K562 (cell line): Measurements from ENCODE around the gene FOSL1. TPM values are rescaled to one million over a fixed set of nuclear protein-coding genes. Genes with fewer than 3 reads are reported as not detected.
A peak's percentile ranks its signal among the peaks of the same experiment; 100 is the strongest.

ENCODE experiments used
- ARHGAP35 ChIP-seq: fragments of 450-650 bp; IDR thresholded peaks from 2 replicates; pipeline ENCODE4 v1.6.1; 2018; ENCODE audit not compliant: partially characterized antibody
- E2F4 ChIP-seq: sonication (generic); formaldehyde crosslinking; IDR thresholded peaks from 2 replicates; pipeline ENCODE4 v1.8.0; 2022; ENCODE audit warnings: mild to moderate bottlenecking, low read depth, missing genetic modification reagents
- E2F5 ChIP-seq: sonication (generic); formaldehyde crosslinking; IDR thresholded peaks from 2 replicates; pipeline ENCODE4 v1.8.0; 2022; ENCODE audit warnings: mild to moderate bottlenecking, missing genetic modification reagents
- ELF1 ChIP-seq: fragments of 200-800 bp; sonication (Bioruptor generic); IDR thresholded peaks from 2 replicates; pipeline ENCODE4 v1.6.1; 2016; ENCODE audit warnings: missing genetic modification characterization, missing compliant biosample characterization
- FOXJ2 ChIP-seq: fragments of 200-800 bp; sonication (Bioruptor generic); IDR thresholded peaks from 2 replicates; pipeline ENCODE4 v1.6.1; 2016; ENCODE audit warnings: missing genetic modification characterization, missing compliant biosample characterization
- FUS ChIP-seq: fragments of 200-400 bp; formaldehyde crosslinking; optimal IDR thresholded peaks from 2 replicates; pipeline ENCODE3; 2017; ENCODE audit warnings: low read depth, low read length
- GTF2F1 ChIP-seq: IDR thresholded peaks from 2 replicates; pipeline ENCODE4 v1.6.1; 2011; ENCODE audit warnings: low read depth, low read length, improper control_type of control experiment
- HSF4 ChIP-seq: fragments of 250-450 bp; sonication (Bioruptor Pico); IDR thresholded peaks from 2 replicates; pipeline ENCODE4 v2.1.2; 2022; ENCODE audit warnings: mild to moderate bottlenecking, moderate library complexity, borderline replicate concordance
- JUNB ChIP-seq: fragments of 450-650 bp; formaldehyde crosslinking; conservative IDR thresholded peaks from 2 replicates; pipeline ENCODE4 v1.4.0; 2020; ENCODE audit warnings: mild to moderate bottlenecking
- MCM3 ChIP-seq: fragments of 450-650 bp; IDR thresholded peaks from 2 replicates; pipeline ENCODE4 v1.6.1; 2016
- MXI1 ChIP-seq: IDR thresholded peaks from 2 replicates; pipeline ENCODE4 v1.6.1; 2011; ENCODE audit warnings: low read depth, mild to moderate bottlenecking, improper control_type of control experiment, low read length
- SAFB2 ChIP-seq: fragments of 200-400 bp; formaldehyde crosslinking; IDR thresholded peaks from 2 replicates; pipeline ENCODE4 v1.6.1; 2018; ENCODE audit warnings: borderline replicate concordance, low read length, low read depth, moderate library complexity; ENCODE audit not compliant: severe bottlenecking
- SMAD4 ChIP-seq: fragments of 250-450 bp; sonication (Bioruptor Pico); conservative IDR thresholded peaks from 2 replicates; pipeline ENCODE4 v1.8.0; 2021; ENCODE audit warnings: inconsistent platforms, mild to moderate bottlenecking, moderate library complexity
- XRCC5 ChIP-seq: fragments of 200-400 bp; formaldehyde crosslinking; IDR thresholded peaks from 2 replicates; pipeline ENCODE4 v1.6.1; 2017; ENCODE audit warnings: low read depth, mild to moderate bottlenecking, low read length
- ZBTB8A ChIP-seq: fragments of 450-650 bp; IDR thresholded peaks from 2 replicates; pipeline ENCODE4 v1.6.1; 2018; ENCODE audit warnings: mild to moderate bottlenecking, moderate library complexity; ENCODE audit not compliant: partially characterized antibody
- ZFP1 ChIP-seq: fragments of 450-650 bp; formaldehyde crosslinking; IDR thresholded peaks from 2 replicates; pipeline ENCODE4 v1.4.0; 2020; ENCODE audit warnings: mild to moderate bottlenecking, mixed read lengths
- ZFP36 ChIP-seq: fragments of 150-350 bp; IDR thresholded peaks from 2 replicates; pipeline ENCODE4 v1.6.1; 2018; ENCODE audit warnings: low read length, low read depth; ENCODE audit not compliant: partially characterized antibody
- ZNF551 ChIP-seq: fragments of 250-450 bp; sonication (Bioruptor Pico); IDR thresholded peaks from 2 replicates; pipeline ENCODE4 v1.5.0; 2021; ENCODE audit warnings: mild to moderate bottlenecking, moderate library complexity
- ZNF586 ChIP-seq: fragments of 450-650 bp; formaldehyde crosslinking; conservative IDR thresholded peaks from 2 replicates; pipeline ENCODE4 v1.4.0; 2020; ENCODE audit warnings: mild to moderate bottlenecking, moderate library complexity
- ZNF589 ChIP-seq: fragments of 200-800 bp; sonication (Bioruptor generic); IDR thresholded peaks from 2 replicates; pipeline ENCODE4 v1.6.1; 2016; ENCODE audit warnings: low read depth, missing genetic modification characterization, missing compliant biosample characterization
- ZNF830 ChIP-seq: fragments of 250-450 bp; sonication (Bioruptor Pico); IDR thresholded peaks from 2 replicates; pipeline ENCODE4 v1.5.0; 2021; ENCODE audit warnings: mild to moderate bottlenecking
- ZSCAN29 ChIP-seq: fragments of 450-650 bp; IDR thresholded peaks from 2 replicates; pipeline ENCODE4 v1.6.1; 2017
- polyA plus RNA-seq, 8 experiments: library from polyadenylated mRNA; depleted of rRNA in 4 of 8; stranded (reverse) in 5 of 8; unstranded in 3 of 8; fragments of >200 nt; fragmentation: Nextera tagmentation in 2 of 8; fragmentation: Illumina TruSeq in 1 of 8; extraction: Ambion mirVana in 2 of 8; extraction: Trizol in 1 of 8; gene quantifications; 2 replicates each; pipeline versions ENCODE4 v1.2.1 to v1.2.3, GENCODE V29; 2011 to 2014; ENCODE audit warnings: inconsistent platforms in 1 of 8, missing spikeins in 1 of 8
- total RNA-seq, 7 experiments: library from RNA; depleted of rRNA in 6 of 7; stranded (reverse); fragments of >200 nt in 6 of 7; fragmentation: Illumina TruSeq in 2 of 7; extraction: Trizol in 2 of 7; gene quantifications; 2 replicates each; pipeline versions ENCODE4 v1.2.1 to v1.2.3, GENCODE V29; 2011 to 2021; ENCODE audit warnings: low replicate concordance in 1 of 7

The FOSL1 gene
- total and polyA plus RNA-seq, 9 of the 15 experiments (the other 6 are each of a cell fraction or from before 2014, with no cell fraction given): 3.5 to 39.6 (median 10.0) TPM

- TF ChIP-seq E2F4 (CRISPR knock-in tag): no peak
- no peak for TF ChIP-seq HSF4 (CRISPR knock-in tag)
- no peak; the same call in 1 of the 2 replicates for TF ChIP-seq MXI1
- TF ChIP-seq FUS: peak; percentile 62
- peak; percentile 65 for TF ChIP-seq JUNB
- no peak for TF ChIP-seq E2F5 (CRISPR knock-in tag)
- TF ChIP-seq ZSCAN29: no peak
- peak; percentile 86 for TF ChIP-seq SMAD4
- no peak for TF ChIP-seq XRCC5
- no peak for TF ChIP-seq ZBTB8A
- TF ChIP-seq ELF1 (tag): no peak
- TF ChIP-seq MCM3: no peak
- no peak for TF ChIP-seq ARHGAP35
- TF ChIP-seq ZFP36: peak; percentile 67
- TF ChIP-seq SAFB2: no peak
- peak; percentile 89 for TF ChIP-seq GTF2F1
- no peak for TF ChIP-seq ZNF830 (CRISPR knock-in tag)
- TF ChIP-seq ZNF589 (CRISPR knock-in tag): no peak
- TF ChIP-seq ZNF586 (CRISPR knock-in tag): no peak
- no peak for TF ChIP-seq ZFP1 (CRISPR knock-in tag)
- TF ChIP-seq FOXJ2: no peak
- no peak for TF ChIP-seq ZNF551
Measured at GRCh38 chr11:65900125-65900898, at the start of gene FOSL1 (continued).
